HUES64 (cell line): ENCODE results near the gene EML6.

Experiments
- H3K27ac ChIP-seq: 2 replicates; pipeline ENCODE4 v1.7.0; 2013; ENCODE audit warnings: low read depth, low read length, inconsistent platforms
- H3K27me3 ChIP-seq: 2 replicates; pipeline ENCODE4 v1.6.1; 2013; ENCODE audit warnings: mild to moderate bottlenecking, low read length; ENCODE audit not compliant: insufficient read depth
- H3K36me3 ChIP-seq: 2 replicates; pipeline ENCODE4 v1.6.1; 2013; ENCODE audit warnings: mild to moderate bottlenecking, low read length; ENCODE audit not compliant: insufficient read depth
- H3K4me1 ChIP-seq: 2 replicates; pipeline ENCODE4 v1.6.1; 2013; ENCODE audit warnings: mild to moderate bottlenecking, low read length, moderate library complexity; ENCODE audit not compliant: insufficient read depth
- H3K4me3 ChIP-seq: 2 replicates; pipeline ENCODE4 v1.5.1; 2013; ENCODE audit warnings: mild to moderate bottlenecking, low read length, moderate library complexity
- H3K9ac ChIP-seq: 2 replicates; pipeline ENCODE4 v1.6.1; 2013; ENCODE audit warnings: mild to moderate bottlenecking, low read depth, low read length
- H3K9me3 ChIP-seq: 2 replicates; pipeline ENCODE4 v1.6.1; 2013; ENCODE audit warnings: low read depth, low read length; ENCODE audit not compliant: insufficient read depth
- WGBS: fragments of 150-250, 120-280 bp; methylation state at CpG from one replicate; pipeline ENCODE4 v1.1.7; 2013; ENCODE audit warnings: missing lambda C conversion rate; 5-methylcytosine and 5-hydroxymethylcytosine counted together

Gene EML6

DNA sequence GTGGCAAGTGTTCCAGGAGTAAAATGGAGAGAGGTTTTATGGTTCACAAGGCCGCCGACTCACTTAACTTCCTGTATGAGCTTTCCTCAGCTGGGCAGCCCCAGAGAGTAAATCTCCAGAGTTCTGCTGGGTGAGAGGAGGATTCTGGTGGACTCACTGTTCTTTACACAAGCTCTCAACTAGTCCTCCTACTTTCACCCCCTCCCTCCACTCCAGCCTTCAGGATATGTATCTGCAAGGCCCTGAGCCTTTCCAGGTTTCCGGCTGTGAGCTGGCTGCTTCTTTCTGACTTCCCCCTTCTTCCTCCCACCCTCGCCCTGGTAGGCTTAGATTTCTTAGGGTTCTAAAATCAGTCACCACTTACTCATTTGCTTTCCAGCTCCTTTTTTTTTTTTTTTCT, 34.0 kb downstream of the EML6 start:
- H3K4me1 ChIP-seq: peaks cover 15% of the 10 kb centered on the region
- no peak overlapping the region for H3K4me3 ChIP-seq

GRCh38 chr2:54758951-54759350, 35.5 kb downstream of the EML6 start:
- Histone ChIP-seq H3K9ac (no peak overlapping the region), H3K36me3 (no peaks in the 10 kb centered on the region), H3K9me3 (no peaks in the 10 kb centered on the region), H3K4me3 (no peak overlapping the region), H3K27ac (no peak overlapping the region), H3K4me1 (peaks cover 15% of the 10 kb centered on the region), H3K27me3 (no peaks in the 10 kb centered on the region)
- 97% methylated on average over 1 of the region's 1 CpG for WGBS

More for the DNA sequence above, 34.0 kb downstream of the EML6 start:
- no peaks in the 10 kb centered on the region for H3K36me3 ChIP-seq
- no peak overlapping the region for H3K27ac ChIP-seq
- H3K27me3 ChIP-seq: no peaks in the 10 kb centered on the region
- WGBS: 69% methylated on average over 4 of the region's 4 CpGs
- H3K9ac ChIP-seq: no peak overlapping the region
- H3K9me3 ChIP-seq: no peaks in the 10 kb centered on the region

DNA sequence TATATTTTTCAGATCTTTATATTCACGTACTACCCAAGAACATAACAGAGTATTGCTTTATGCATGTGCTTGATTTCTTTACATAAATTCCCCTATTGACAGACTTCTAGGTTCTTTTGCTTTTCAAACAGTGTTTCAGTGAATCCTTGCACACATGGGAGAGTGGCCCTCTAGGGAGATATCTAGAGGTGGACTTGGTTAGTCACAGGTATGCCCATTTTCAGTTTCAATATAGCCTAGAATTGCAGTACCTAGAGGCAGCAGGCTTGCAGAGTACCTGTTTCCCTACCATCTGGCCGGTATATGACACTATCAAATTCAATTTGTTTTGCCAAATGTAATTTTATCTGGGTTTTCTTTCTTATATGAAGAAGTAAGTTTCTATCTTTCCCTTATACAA, 36.8 kb downstream of the EML6 start:
- Histone ChIP-seq H3K9ac (no peak overlapping the region), H3K36me3 (no peaks in the 10 kb centered on the region), H3K4me3 (no peak overlapping the region), H3K27ac (no peak overlapping the region), H3K4me1 (peaks cover 15% of the 10 kb centered on the region), H3K27me3 (no peaks in the 10 kb centered on the region), H3K9me3 (no peaks in the 10 kb centered on the region)
- WGBS: 90% methylated on average over 1 of the region's 2 CpGs

DNA sequence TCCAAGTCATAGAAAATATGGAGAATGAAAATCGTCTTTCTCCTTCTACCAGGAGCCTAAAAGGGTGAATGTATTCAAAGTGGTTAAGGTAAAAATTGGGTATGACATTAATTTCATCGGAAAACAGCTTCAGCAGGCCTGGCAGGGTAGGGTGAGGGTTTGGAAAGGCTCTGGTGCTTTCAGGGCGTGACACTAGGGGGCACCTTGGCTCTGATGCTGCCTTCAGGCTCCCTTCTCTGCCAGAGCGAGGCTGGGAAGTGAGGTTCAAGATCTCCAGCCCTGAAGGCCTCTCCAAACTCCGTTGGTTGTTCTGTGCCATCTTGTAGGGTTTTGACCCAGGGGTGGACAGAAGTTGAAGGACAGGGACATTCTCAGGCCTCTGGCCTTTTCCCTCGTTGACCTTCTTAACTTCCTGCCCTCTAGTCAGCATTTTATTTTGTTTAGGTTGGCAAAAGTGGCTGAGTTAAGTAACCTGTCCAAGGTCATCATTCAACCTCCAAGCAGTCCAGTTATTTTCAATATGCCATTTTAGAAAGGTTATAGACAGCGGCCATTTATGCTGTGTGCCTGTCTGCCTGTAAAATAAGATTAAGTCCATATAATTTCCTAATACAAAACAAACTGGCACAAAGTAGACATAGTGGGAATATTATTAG, 40.3 kb downstream of the EML6 start:
- H3K27me3 ChIP-seq: no peaks in the 10 kb centered on the region
- no peaks in the 10 kb centered on the region for H3K36me3 ChIP-seq
- no peaks in the 10 kb centered on the region for H3K9me3 ChIP-seq
- 83% methylated on average over 6 of the region's 7 CpGs for WGBS
- no peak overlapping the region for H3K27ac ChIP-seq
- H3K4me1 ChIP-seq: no peaks in the 10 kb centered on the region
- H3K9ac ChIP-seq: no peak overlapping the region
- H3K4me3 ChIP-seq: no peak overlapping the region

GRCh38 chr2:54767921-54768320, 44.5 kb downstream of the EML6 start:
- no peaks in the 10 kb centered on the region for H3K27me3 ChIP-seq
- no peak overlapping the region for H3K4me3 ChIP-seq
- H3K36me3 ChIP-seq: no peaks in the 10 kb centered on the region
- H3K4me1 ChIP-seq: no peaks in the 10 kb centered on the region
- H3K9me3 ChIP-seq: no peaks in the 10 kb centered on the region
- H3K27ac ChIP-seq: no peak overlapping the region
- no peak overlapping the region for H3K9ac ChIP-seq

GRCh38 chr2:54768772-54769428, 45.4 kb downstream of the EML6 start:
- no peak overlapping the region for H3K27ac ChIP-seq
- 83% methylated on average over 1 of the region's 1 CpG for WGBS
- H3K4me3 ChIP-seq: no peak overlapping the region
- H3K27me3 ChIP-seq: no peaks in the 10 kb centered on the region
- H3K9ac ChIP-seq: no peak overlapping the region
- no peaks in the 10 kb centered on the region for H3K4me1 ChIP-seq
- H3K9me3 ChIP-seq: no peaks in the 10 kb centered on the region
- no peaks in the 10 kb centered on the region for H3K36me3 ChIP-seq

DNA sequence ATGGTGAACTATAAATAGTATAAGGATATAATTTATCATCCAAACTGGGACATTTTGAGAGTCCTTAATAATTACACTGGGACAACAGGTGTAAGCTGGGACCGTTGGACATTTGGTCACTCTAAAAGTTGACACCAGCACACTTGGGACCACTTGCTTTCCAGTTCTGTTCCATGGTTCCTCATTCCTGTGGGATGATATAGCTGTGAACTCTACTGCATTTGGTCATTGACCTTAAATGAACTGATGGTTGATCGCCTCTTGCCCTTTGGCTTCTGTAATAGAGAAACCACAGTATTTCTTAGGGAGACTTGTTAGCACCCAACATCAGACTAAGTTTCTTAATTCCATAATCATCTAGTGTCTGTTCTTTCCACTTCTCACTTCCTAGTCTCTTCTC, 46.7 kb downstream of the EML6 start:
- no peaks in the 10 kb centered on the region for H3K9me3 ChIP-seq
- H3K9ac ChIP-seq: no peak overlapping the region
- no peak overlapping the region for H3K4me3 ChIP-seq
- 88% methylated on average over 2 of the region's 2 CpGs for WGBS
- H3K27me3 ChIP-seq: no peaks in the 10 kb centered on the region
- H3K4me1 ChIP-seq: no peaks in the 10 kb centered on the region
- no peaks in the 10 kb centered on the region for H3K36me3 ChIP-seq
- no peak overlapping the region for H3K27ac ChIP-seq

DNA sequence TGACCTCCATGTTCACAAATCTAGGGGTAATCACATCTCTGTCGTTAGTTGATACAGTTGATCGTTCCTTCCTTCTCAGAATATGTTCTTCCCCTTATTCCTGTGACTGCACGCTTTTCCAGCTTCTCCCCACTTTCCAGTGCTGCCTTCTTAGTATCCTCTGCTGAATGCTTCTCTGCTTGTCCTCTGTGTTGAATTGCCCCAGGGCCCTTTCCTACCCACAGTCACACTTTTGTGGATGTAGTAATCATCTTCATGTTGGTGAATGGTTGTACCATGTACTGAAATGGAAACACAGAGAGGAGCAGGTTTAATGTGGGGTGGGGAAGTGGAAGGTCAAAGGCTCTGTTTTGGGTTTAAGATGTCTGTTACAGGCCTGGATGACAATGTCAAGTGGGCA, 47.2 kb downstream of the EML6 start:
- Histone ChIP-seq H3K27ac (no peak overlapping the region), H3K4me3 (no peak overlapping the region), H3K36me3 (no peaks in the 10 kb centered on the region), H3K4me1 (no peaks in the 10 kb centered on the region), H3K9ac (no peak overlapping the region), H3K9me3 (no peaks in the 10 kb centered on the region), H3K27me3 (no peaks in the 10 kb centered on the region)
- WGBS: 95% methylated on average over 3 of the region's 3 CpGs

DNA sequence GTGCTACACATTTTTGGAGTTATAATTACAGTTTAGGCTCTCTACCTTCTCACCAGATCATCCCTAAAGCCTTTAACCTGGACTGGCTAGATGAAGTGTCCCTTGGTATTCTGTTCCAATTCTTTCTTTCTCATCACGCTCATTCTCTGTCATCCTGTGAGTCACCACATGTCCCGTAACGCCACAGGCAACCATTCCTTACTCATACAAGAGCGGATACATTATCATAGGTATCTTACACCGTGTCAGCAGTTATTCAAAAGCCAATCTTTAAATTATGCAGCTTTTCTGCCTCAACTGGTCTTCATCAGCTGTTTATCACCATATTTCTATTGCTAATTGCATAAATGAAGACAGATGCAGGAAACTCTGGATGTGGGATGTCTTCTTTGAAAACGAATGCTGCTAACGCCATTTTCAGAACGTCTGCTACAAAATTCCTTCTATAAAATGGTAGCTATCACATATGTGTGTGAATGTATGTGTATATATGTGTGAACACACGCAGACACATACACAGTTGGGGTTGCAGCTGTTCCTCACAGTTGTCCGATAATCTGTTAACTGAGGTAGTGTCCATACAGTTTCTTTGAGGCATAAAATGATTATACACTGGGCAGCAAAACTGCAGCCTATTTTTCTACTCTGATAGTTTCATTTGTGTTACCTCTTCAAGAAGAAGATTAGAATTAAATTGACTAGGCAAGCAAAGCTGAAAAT, 47.9 kb downstream of the EML6 start:
- H3K9me3 ChIP-seq: peaks cover 3% of the 10 kb centered on the region; the same call in 1 of the 2 replicates
- H3K27ac ChIP-seq: no peak overlapping the region
- H3K9ac ChIP-seq: no peak overlapping the region
- H3K27me3 ChIP-seq: no peaks in the 10 kb centered on the region
- WGBS: 91% methylated on average over 10 of the region's 10 CpGs
- H3K36me3 ChIP-seq: no peaks in the 10 kb centered on the region
- H3K4me1 ChIP-seq: no peaks in the 10 kb centered on the region
- H3K4me3 ChIP-seq: no peak overlapping the region

GRCh38 chr2:54772110-54772509, 48.6 kb downstream of the EML6 start:
- H3K9me3 ChIP-seq: peaks cover 3% of the 10 kb centered on the region; the same call in 1 of the 2 replicates
- H3K9ac ChIP-seq: no peak overlapping the region
- no peaks in the 10 kb centered on the region for H3K27me3 ChIP-seq
- H3K27ac ChIP-seq: no peak overlapping the region
- WGBS: 91% methylated on average over 1 of the region's 3 CpGs
- no peaks in the 10 kb centered on the region for H3K36me3 ChIP-seq
- H3K4me1 ChIP-seq: no peaks in the 10 kb centered on the region
- no peak overlapping the region for H3K4me3 ChIP-seq

DNA sequence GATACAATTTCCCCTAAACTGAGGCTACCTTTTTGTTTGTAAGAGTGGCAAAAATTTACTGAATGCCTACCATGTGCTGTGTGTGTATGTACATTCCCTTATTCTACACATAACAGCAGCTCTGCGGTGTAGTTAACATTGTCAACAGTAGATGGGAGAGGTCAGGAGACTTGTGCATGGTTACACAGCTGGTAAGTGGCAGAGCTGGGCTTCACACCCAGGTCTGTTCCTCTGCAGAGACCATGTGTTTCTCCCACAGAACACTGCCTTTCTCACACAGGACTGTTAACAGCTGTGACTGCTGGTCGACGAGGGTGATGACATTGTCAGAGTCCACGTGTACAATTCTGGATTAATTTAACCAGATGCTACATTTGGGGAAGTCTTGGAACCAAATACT, 49.1 kb downstream of the EML6 start:
- H3K4me3 ChIP-seq: no peak overlapping the region
- H3K36me3 ChIP-seq: no peaks in the 10 kb centered on the region
- H3K27ac ChIP-seq: no peak overlapping the region
- no peaks in the 10 kb centered on the region for H3K4me1 ChIP-seq
- H3K9me3 ChIP-seq: peaks cover 3% of the 10 kb centered on the region; the same call in 1 of the 2 replicates
- no peaks in the 10 kb centered on the region for H3K27me3 ChIP-seq
- no peak overlapping the region for H3K9ac ChIP-seq
- WGBS: 87% methylated on average over 4 of the region's 4 CpGs
